Upper lobe of right lung (tissue), 1 donor: Measurements from ENCODE around the gene GALNT18. TPM values are rescaled to one million over a fixed set of nuclear protein-coding genes. Genes with fewer than 3 reads are reported as not detected.

Source experiments
- ATAC-seq: fragments of 200-7000 bp; cut with Tn5 transposase; one replicate; pipeline ENCODE4 v1.9.1; 2020; ENCODE audit warnings: mild to moderate bottlenecking, moderate library complexity
- DNase-seq: peaks from one replicate; pipeline ENCODE4 v3.0.0-alpha.2; 2020
- H3K27ac ChIP-seq: fragments of 200-600 bp; one replicate; pipeline ENCODE4 v1.8.0; 2022
- H3K27me3 ChIP-seq: fragments of 200-600 bp; one replicate; pipeline ENCODE4 v1.8.0; 2022; ENCODE audit warnings: mild to moderate bottlenecking
- H3K36me3 ChIP-seq: fragments of 200-600 bp; one replicate; pipeline ENCODE4 v1.8.0; 2022
- H3K4me1 ChIP-seq: fragments of 200-600 bp; one replicate; pipeline ENCODE4 v1.8.0; 2022
- H3K4me3 ChIP-seq: fragments of 200-600 bp; one replicate; pipeline ENCODE4 v1.8.0; 2022; ENCODE audit warnings: mild to moderate bottlenecking
- H3K9me3 ChIP-seq: fragments of 200-600 bp; one replicate; pipeline ENCODE4 v1.8.0; 2022
- CTCF ChIP-seq: fragments of 200-600 bp; IDR thresholded peaks from one replicate; pipeline ENCODE4 v1.8.0; 2022; ENCODE audit warnings: antibody characterized with exemption
- intact Hi-C: fragments of 100-400 bp; cut with DNase I; formaldehyde crosslinking; loops from one replicate; pipeline ENCODE4 v1.11.0; 2022
- total RNA-seq: library from RNA; stranded (reverse); fragmentation: NEBNext Ultra II Directional; extraction: Animal tissue kit (Norgen Biotek cat#: 25700); gene quantifications from one replicate; pipeline ENCODE4 v1.2.1, GENCODE V29; 2021
- donor health status: DM: no; HTN: yes; CAD: no; lungs with severe emphysema.

Gene GALNT18
- total RNA-seq, 1 donor from 2014 or later, result 55.5 TPM

- peak overlapping the region; percentile 44 for H3K27ac ChIP-seq
- DNase-seq (peak; percentile 77), ATAC-seq (peak; percentile 83)
- H3K4me1 ChIP-seq, result peaks cover 28% of the 10 kb centered on the region
- H3K4me3 ChIP-seq, result no peak overlapping the region
- H3K9me3 ChIP-seq, result no peaks in the 10 kb centered on the region
- no peaks in the 10 kb centered on the region for H3K36me3 ChIP-seq
- no peaks in the 10 kb centered on the region for H3K27me3 ChIP-seq
- intact Hi-C loops, result no loop called here
- TF ChIP-seq CTCF, result no peak
Measured at GRCh38 chr11:11552529-11553087, 69.2 kb downstream of the GALNT18 start.

- H3K4me3 ChIP-seq, result no peak overlapping the region
- DNase-seq (no peak), ATAC-seq (no peak)
- no peak for TF ChIP-seq CTCF
- no peaks in the 10 kb centered on the region for H3K27me3 ChIP-seq
- no peaks in the 10 kb centered on the region for H3K36me3 ChIP-seq
- no peak overlapping the region for H3K27ac ChIP-seq
- peaks cover 19% of the 10 kb centered on the region for H3K4me1 ChIP-seq
- intact Hi-C loops, result no loop called here
- no peaks in the 10 kb centered on the region for H3K9me3 ChIP-seq
Measured at GRCh38 chr11:11550534-11550933, 71.3 kb downstream of the GALNT18 start.

- peaks cover 17% of the 10 kb centered on the region for H3K4me1 ChIP-seq
- no peaks in the 10 kb centered on the region for H3K9me3 ChIP-seq
- no peak for DNase-seq
- intact Hi-C loops, result no loop called here
- peak; percentile 24 for ATAC-seq
- no peak overlapping the region for H3K4me3 ChIP-seq
- H3K36me3 ChIP-seq, result no peaks in the 10 kb centered on the region
- H3K27me3 ChIP-seq, result no peaks in the 10 kb centered on the region
- H3K27ac ChIP-seq, result no peak overlapping the region
- no peak for TF ChIP-seq CTCF
Measured at GRCh38 chr11:11545285-11546275, 76.2 kb downstream of the GALNT18 start.

- Histone ChIP-seq H3K4me1 (peaks cover 24% of the 10 kb centered on the region), H3K4me3 (no peak overlapping the region), H3K36me3 (no peaks in the 10 kb centered on the region), H3K27ac (no peak overlapping the region), H3K9me3 (no peaks in the 10 kb centered on the region), H3K27me3 (no peaks in the 10 kb centered on the region)
- intact Hi-C loops, result no loop called here
- no peak for TF ChIP-seq CTCF
- ATAC-seq, result peak; percentile 6
- DNase-seq, result no peak
Measured at GRCh38 chr11:11543656-11544055, 78.1 kb downstream of the GALNT18 start.

GRCh38 chr11:11540157-11540556, 81.6 kb downstream of the GALNT18 start:
- intact Hi-C loops, result no loop called here

More at GRCh38 chr11:11540157-11540556, 81.6 kb downstream of the GALNT18 start:
- Histone ChIP-seq H3K27ac (no peak overlapping the region), H3K27me3 (no peaks in the 10 kb centered on the region), H3K36me3 (no peaks in the 10 kb centered on the region), H3K4me1 (peaks cover 38% of the 10 kb centered on the region), H3K4me3 (no peak overlapping the region), H3K9me3 (no peaks in the 10 kb centered on the region)
- DNase-seq, result no peak
- ATAC-seq, result no peak
- TF ChIP-seq CTCF, result no peak
